GM23338 (cell line): ENCODE measurements around the gene C17orf107. TPM values are rescaled to one million over a fixed set of nuclear protein-coding genes. Genes with fewer than 3 reads are reported as not detected.

Experiments
- ATAC-seq: fragments of 200-7000 bp; cut with Tn5 transposase; 3 replicates; pipeline ENCODE4 v1.9.1; 2020
- DNase-seq: peaks from one replicate; pipeline ENCODE4 v3.0.0-alpha.2; 2015; ENCODE audit warnings: low spot score
- H2AFZ ChIP-seq: fragments of 200-600 bp; sonication (generic); 2 replicates; pipeline ENCODE4 v1.8.0; 2016; ENCODE audit warnings: antibody characterized with exemption, mild to moderate bottlenecking, moderate library complexity
- H3F3A ChIP-seq: fragments of 200-600 bp; sonication (generic); replicated peaks from 2 replicates; pipeline ENCODE4 v1.8.0; 2017; ENCODE audit warnings: antibody characterized with exemption, mixed run types, low read depth
- H3K27ac ChIP-seq: fragments of 200-600 bp; sonication (generic); 2 replicates; pipeline ENCODE4 v1.6.1; 2016; ENCODE audit warnings: low read depth
- H3K27me3 ChIP-seq: fragments of 200-600 bp; sonication (generic); 2 replicates; pipeline ENCODE4 v1.8.0; 2016; ENCODE audit warnings: mild to moderate bottlenecking, mixed run types, moderate library complexity; ENCODE audit not compliant: insufficient read depth
- H3K36me3 ChIP-seq: fragments of 200-600 bp; sonication (generic); 2 replicates; pipeline ENCODE4 v1.8.0; 2016; ENCODE audit warnings: mild to moderate bottlenecking; ENCODE audit not compliant: insufficient read depth
- H3K4me1 ChIP-seq: fragments of 200-600 bp; sonication (generic); 2 replicates; pipeline ENCODE4 v1.8.0; 2016; ENCODE audit warnings: mild to moderate bottlenecking, moderate library complexity; ENCODE audit not compliant: insufficient read depth
- H3K4me2 ChIP-seq: fragments of 200-600 bp; sonication (generic); 2 replicates; pipeline ENCODE4 v1.7.1; 2017; ENCODE audit warnings: mixed run types
- H3K4me3 ChIP-seq: fragments of 200-600 bp; sonication (generic); 2 replicates; pipeline ENCODE4 v1.6.1; 2016; ENCODE audit warnings: mixed run types
- H3K79me2 ChIP-seq: fragments of 200-600 bp; sonication (generic); replicated peaks from 2 replicates; pipeline ENCODE4 v1.8.0; 2017; ENCODE audit warnings: mild to moderate bottlenecking; ENCODE audit not compliant: insufficient read depth
- H3K9me2 ChIP-seq: fragments of 200-600 bp; sonication (generic); 2 replicates; pipeline ENCODE4 v1.8.0; 2017; ENCODE audit not compliant: insufficient read depth
- H4K20me1 ChIP-seq: fragments of 200-600 bp; sonication (generic); replicated peaks from 2 replicates; pipeline ENCODE4 v1.8.0; 2017; ENCODE audit warnings: mild to moderate bottlenecking; ENCODE audit not compliant: insufficient read depth
- H3K27ac Mint-ChIP-seq: 2 replicates; pipeline ENCODE4 v1.8.0; 2020; ENCODE audit warnings: inconsistent platforms, mild to moderate bottlenecking, moderate library complexity, mixed read lengths
- H3K27me3 Mint-ChIP-seq: 3 replicates; pipeline ENCODE4 v1.8.0; 2022; ENCODE audit warnings: low read depth, mild to moderate bottlenecking, moderate library complexity, mixed read lengths, inconsistent platforms; ENCODE audit not compliant: insufficient read depth, poor library complexity
- H3K36me3 Mint-ChIP-seq: 3 replicates; pipeline ENCODE4 v1.8.0; 2021; ENCODE audit warnings: low read depth, mild to moderate bottlenecking, inconsistent platforms, moderate library complexity, mixed read lengths
- H3K4me1 Mint-ChIP-seq: 3 replicates; pipeline ENCODE4 v1.8.0; 2020; ENCODE audit warnings: mild to moderate bottlenecking, inconsistent platforms, mixed read lengths
- H3K4me3 Mint-ChIP-seq: 3 replicates; pipeline ENCODE4 v1.8.0; 2021; ENCODE audit warnings: moderate library complexity, mild to moderate bottlenecking, inconsistent platforms, mixed read lengths
- H3K9me3 Mint-ChIP-seq: 3 replicates; pipeline ENCODE4 v1.8.0; 2020; ENCODE audit warnings: moderate library complexity, mild to moderate bottlenecking, inconsistent platforms, mixed read lengths
- ETS1 ChIP-seq: IDR thresholded peaks from 2 replicates; pipeline ENCODE4 v1.6.1; 2016; ENCODE audit warnings: antibody characterized with exemption
- EZH2phosphoT487 ChIP-seq: fragments of 200-600 bp; sonication (generic); IDR thresholded peaks from one replicate; pipeline ENCODE4 v1.8.1; 2018; ENCODE audit warnings: antibody characterized with exemption; ENCODE audit not compliant: unreplicated experiment
- JUNB ChIP-seq: IDR thresholded peaks from one replicate; pipeline ENCODE4 v1.6.1; 2016; ENCODE audit warnings: antibody characterized with exemption; ENCODE audit not compliant: unreplicated experiment
- REST ChIP-seq: IDR thresholded peaks from one replicate; pipeline ENCODE4 v1.6.1; 2018; ENCODE audit warnings: antibody characterized with exemption; ENCODE audit not compliant: unreplicated experiment
- ZNF462 ChIP-seq: fragments of 250-450 bp; sonication (Bioruptor Pico); IDR thresholded peaks from 2 replicates; pipeline ENCODE4 v1.5.0; 2020; ENCODE audit warnings: mild to moderate bottlenecking, moderate library complexity
- polyA plus RNA-seq: library from polyadenylated mRNA; unstranded; fragments of >200 nt; fragmentation: Nextera tagmentation; extraction: Ambion mirVana; gene quantifications from 2 replicates; pipeline ENCODE4 v1.2.1, GENCODE V29; 2016
- total RNA-seq: library from RNA; depleted of rRNA; stranded (reverse); fragments of >200 nt; shearing (Covaris generic); gene quantifications from 2 replicates; pipeline ENCODE4 v1.2.3, GENCODE V29; 2014

C17orf107 gene
- total and polyA plus RNA-seq, 2 experiments from 2014 or later, result 1.9 to 5.9 TPM

GRCh38 chr17:4884489-4884888, 14.8 kb upstream of the C17orf107 start (continued):
- no peak for TF ChIP-seq ZNF462 (CRISPR knock-in tag)
- no peak for TF ChIP-seq JUNB

GRCh38 chr17:4886830-4887229, 12.5 kb upstream of the C17orf107 start:
- Mint-ChIP-seq H3K27ac (no peak overlapping the region), H3K4me1 (peaks cover 10% of the 10 kb centered on the region), H3K4me3 (no peak overlapping the region), H3K9me3 (no peaks in the 10 kb centered on the region), H3K36me3 (peaks cover 45% of the 10 kb centered on the region), H3K27me3 (peaks cover 22% of the 10 kb centered on the region)
- Histone ChIP-seq H3K4me2 (no peak overlapping the region), H3F3A (peaks cover 12% of the 10 kb centered on the region; the same call in 1 of the 2 replicates), H3K27me3 (no peaks in the 10 kb centered on the region), H2AFZ (no peak overlapping the region), H3K79me2 (no peaks in the 10 kb centered on the region), H3K36me3 (no peaks in the 10 kb centered on the region), H4K20me1 (0 out of 2 replicates have a peak, but pooled peaks cover 6% of the 10 kb centered on the region), H3K9me2 (no peaks in the 10 kb centered on the region), H3K27ac (no peak overlapping the region), H3K4me1 (no peaks in the 10 kb centered on the region; the same call in 1 of the 2 replicates), H3K4me3 (no peak overlapping the region)
- DNase-seq (no peak), ATAC-seq (no peak)
- TF ChIP-seq ETS1 (no peak), EZH2phosphoT487 (no peak), REST (no peak)
